Osteoblast (primary cell): ENCODE data around the gene CCDC148. TPM values are rescaled to one million over a fixed set of nuclear protein-coding genes. Genes with fewer than 3 reads are reported as not detected.

Source experiments
- DNase-seq: peaks from one replicate; pipeline ENCODE4 v3.0.0; 2011; ENCODE audit warnings: low spot score, mixed read lengths; ENCODE audit not compliant: insufficient read length; ENCODE audit errors: missing footprints
- H2AFZ ChIP-seq: 2 replicates; pipeline ENCODE4 v1.6.0; 2011; ENCODE audit warnings: mild to moderate bottlenecking, low read length
- H3K27ac ChIP-seq: 2 replicates; pipeline ENCODE4 v1.5.1; 2011; ENCODE audit warnings: mild to moderate bottlenecking, low read depth, low read length, moderate library complexity
- H3K27me3 ChIP-seq: 2 replicates; pipeline ENCODE4 v1.6.0; 2012; ENCODE audit warnings: mild to moderate bottlenecking, control low read depth, inconsistent platforms, low read length, moderate library complexity; ENCODE audit not compliant: insufficient read depth
- H3K36me3 ChIP-seq: 2 replicates; pipeline ENCODE4 v1.5.1; 2011; ENCODE audit warnings: mild to moderate bottlenecking, low read length, control low read depth, moderate library complexity; ENCODE audit not compliant: insufficient read depth
- H3K4me1 ChIP-seq: 2 replicates; pipeline ENCODE4 v1.5.1; 2011; ENCODE audit warnings: mild to moderate bottlenecking, low read length, control low read depth, moderate library complexity; ENCODE audit not compliant: insufficient read depth
- H3K4me2 ChIP-seq: 2 replicates; pipeline ENCODE4 v1.6.0; 2011; ENCODE audit warnings: mild to moderate bottlenecking, low read length; ENCODE audit not compliant: insufficient read depth
- H3K4me3 ChIP-seq: fragments of 200-600 bp; sonication (generic); 3 replicates; pipeline ENCODE4 v1.5.1; 2012; ENCODE audit warnings: mild to moderate bottlenecking, low read length, inconsistent platforms; ENCODE audit not compliant: insufficient read depth
- H3K79me2 ChIP-seq: 2 replicates; pipeline ENCODE4 v1.6.0; 2012; ENCODE audit warnings: mild to moderate bottlenecking, low read length, control low read depth, inconsistent platforms; ENCODE audit not compliant: insufficient read depth
- H3K9me3 ChIP-seq: 2 replicates; pipeline ENCODE4 v1.5.1; 2011; ENCODE audit warnings: low read depth, low read length, control low read depth
- H4K20me1 ChIP-seq: 2 replicates; pipeline ENCODE4 v1.6.0; 2012; ENCODE audit warnings: mild to moderate bottlenecking, low read length, control low read depth; ENCODE audit not compliant: insufficient read depth
- CTCF ChIP-seq: IDR thresholded peaks from 2 replicates; pipeline ENCODE4 v1.5.1; 2011; ENCODE audit warnings: mild to moderate bottlenecking, low read depth, low read length, moderate library complexity; ENCODE audit errors: extremely low read depth
- total RNA-seq: library from RNA; depleted of rRNA; stranded (reverse); fragments of >200 nt; gene quantifications from 2 replicates; pipeline ENCODE4 v1.2.3, GENCODE V29; 2012

CCDC148 gene
- total RNA-seq, 1 donor = 1.8 TPM

DNA sequence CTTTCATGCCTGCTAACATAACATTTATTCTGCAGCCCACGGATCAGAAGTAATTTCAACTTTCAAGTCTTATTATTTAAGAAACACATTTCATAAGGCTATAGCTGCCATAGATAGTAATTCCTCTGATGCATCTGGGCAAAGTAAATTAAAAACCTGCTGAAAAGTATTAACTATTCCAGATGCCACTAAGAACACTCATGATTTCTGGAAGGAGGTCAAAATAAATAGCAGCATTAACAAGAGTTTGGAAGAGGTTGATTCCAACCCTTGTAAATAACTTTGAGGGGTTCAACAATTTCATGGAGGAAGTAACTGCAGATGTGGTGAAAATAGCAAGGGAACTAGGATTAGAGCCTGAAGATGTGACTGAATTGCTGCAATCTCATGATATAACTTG is 77.6 kb downstream of the CCDC148 start:
- H3K79me2 ChIP-seq = no peaks in the 10 kb centered on the region
- no peaks in the 10 kb centered on the region for H3K9me3 ChIP-seq
- H3K4me3 ChIP-seq = no peak overlapping the region
- no peak for TF ChIP-seq CTCF
- no peaks in the 10 kb centered on the region for H3K27me3 ChIP-seq
- no peaks in the 10 kb centered on the region for H3K4me1 ChIP-seq
- H4K20me1 ChIP-seq = no peaks in the 10 kb centered on the region
- no peak for DNase-seq
- H2AFZ ChIP-seq = no peak overlapping the region
- no peaks in the 10 kb centered on the region for H3K36me3 ChIP-seq
- no peak overlapping the region for H3K4me2 ChIP-seq
- H3K27ac ChIP-seq = no peak overlapping the region

- Histone ChIP-seq H2AFZ (no peak overlapping the region), H3K27me3 (no peaks in the 10 kb centered on the region), H3K27ac (no peak overlapping the region), H3K9me3 (no peaks in the 10 kb centered on the region), H3K4me2 (no peak overlapping the region), H3K4me1 (no peaks in the 10 kb centered on the region), H3K4me3 (no peak overlapping the region), H3K36me3 (no peaks in the 10 kb centered on the region), H3K79me2 (no peaks in the 10 kb centered on the region), H4K20me1 (no peaks in the 10 kb centered on the region)
- no peak for DNase-seq
- no peak for TF ChIP-seq CTCF
Measured at GRCh38 chr2:158366342-158366741, 90.2 kb downstream of the CCDC148 start.

DNA sequence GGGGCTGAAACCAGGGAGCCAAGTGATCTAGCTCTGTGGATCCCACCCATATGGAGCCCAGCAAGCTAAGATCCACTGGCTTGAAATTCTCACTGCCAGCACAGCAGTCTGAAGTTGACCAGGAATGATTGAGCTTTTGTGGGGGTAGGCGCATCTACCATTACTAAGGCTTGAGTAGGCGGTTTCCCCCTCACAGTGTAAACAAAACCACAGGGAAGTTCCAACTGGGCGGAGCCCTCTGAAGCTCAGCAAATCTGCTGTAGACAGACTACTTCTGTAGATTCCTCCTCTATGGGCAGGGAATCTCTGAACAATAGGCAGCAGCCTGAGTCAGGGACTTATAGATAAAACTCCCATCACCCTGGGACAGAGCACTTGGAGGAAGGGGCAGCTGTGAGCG is 96.7 kb downstream of the CCDC148 start:
- no peak for DNase-seq
- no peak overlapping the region for H3K27ac ChIP-seq
- no peak for TF ChIP-seq CTCF

GRCh38 chr2:158357699-158358098 is 98.9 kb downstream of the CCDC148 start:
- Histone ChIP-seq H3K27ac (no peak overlapping the region), H4K20me1 (no peaks in the 10 kb centered on the region)

More for the DNA sequence above, 96.7 kb downstream of the CCDC148 start:
- Histone ChIP-seq H3K79me2 (no peaks in the 10 kb centered on the region), H2AFZ (peak overlapping the region; percentile 62), H3K9me3 (no peaks in the 10 kb centered on the region), H3K4me1 (peaks cover 6% of the 10 kb centered on the region), H4K20me1 (no peaks in the 10 kb centered on the region), H3K4me2 (no peak overlapping the region), H3K4me3 (no peak overlapping the region), H3K36me3 (no peaks in the 10 kb centered on the region), H3K27me3 (no peaks in the 10 kb centered on the region)

More at GRCh38 chr2:158357699-158358098, 98.9 kb downstream of the CCDC148 start:
- H2AFZ ChIP-seq = no peak overlapping the region
- no peaks in the 10 kb centered on the region for H3K27me3 ChIP-seq
- TF ChIP-seq CTCF = no peak
- no peaks in the 10 kb centered on the region for H3K36me3 ChIP-seq
- H3K9me3 ChIP-seq = no peaks in the 10 kb centered on the region
- H3K4me3 ChIP-seq = no peak overlapping the region
- H3K4me2 ChIP-seq = no peak overlapping the region
- peaks cover 6% of the 10 kb centered on the region for H3K4me1 ChIP-seq
- DNase-seq = no peak
- H3K79me2 ChIP-seq = no peaks in the 10 kb centered on the region
